ENCODE results near the gene CDON. TPM values are rescaled to one million over a fixed set of nuclear protein-coding genes. Genes with fewer than 3 reads are reported as not detected.

CDON gene
- total and polyA plus RNA-seq, 2 donors (not counting 3 experiments of a cell fraction or from before 2014, with no cell fraction given), result 1.6 to 3.8 TPM

- no peak overlapping the region for H3K9ac ChIP-seq (replicated peaks; ENCODE audit: extremely low read depth, insufficient read depth, low read length)
- no peaks in the 10 kb centered on the region for H3K79me2 ChIP-seq (ENCODE audit: control insufficient read depth, insufficient read depth, low read length)
- no peak overlapping the region for H2AFZ ChIP-seq (ENCODE audit: low read depth, low read length)
- ChIA-PET CTCF (interaction anchor here (1.0 to 2.7 kb wide), 2 partner anchors 8 to 135 kb away, joined by 3 to 9 read pairs; no protein-coding TSS in a partner anchor), POLR2A (no interaction called here)
- no peak for DNase-seq (ENCODE audit: low read depth, low spot score)
- dilution Hi-C loops (cut with MboI; ENCODE audit: extremely low pct_ligation_motif_present, low sequenced_read_pairs), result no loop called here
- no TSS peak for BruUV-seq (replicated peaks)
- H4K20me1 ChIP-seq (replicated peaks; ENCODE audit: control insufficient read depth, extremely low read depth, insufficient read depth, low read length), result no peaks in the 10 kb centered on the region
- intact Hi-C loops (cut with micrococcal nuclease), result no loop called here
- TF ChIP-seq POLR2A (IDR thresholded peaks at IDR 0.05; ENCODE audit: low read depth, low read length), result no peak
- TF ChIP-seq GATA2 (IDR thresholded peaks at IDR 0.05; ENCODE audit: insufficient read depth, insufficient read length, low read depth, low read length), result no peak
- TF ChIP-seq MAX (IDR thresholded peaks at IDR 0.05; ENCODE audit: insufficient read depth, insufficient read length), result no peak
- no peak for TF ChIP-seq MYC (IDR thresholded peaks at IDR 0.05; ENCODE audit: low read depth, low read length)
- TF ChIP-seq JUN (IDR thresholded peaks at IDR 0.05; ENCODE audit: borderline replicate concordance, insufficient read depth, insufficient read length, low read depth), result no peak
- TF ChIP-seq EZH2 (IDR thresholded peaks at IDR 0.05; ENCODE audit: borderline replicate concordance, low read depth, low read length, severe bottlenecking), result no peak
- TF ChIP-seq CTCF (IDR thresholded peaks at IDR 0.05; ENCODE audit: extremely low read depth in 1 of 2, insufficient read depth in 1 of 2, low read depth in 1 of 2, low read length in 2 of 2), result no peak
- TF ChIP-seq FOS (IDR thresholded peaks at IDR 0.05; ENCODE audit: borderline replicate concordance, insufficient read depth, low read length), result no peak
- no peak for TF ChIP-seq POLR2AphosphoS5 (IDR thresholded peaks at IDR 0.05; ENCODE audit: insufficient read depth, low read depth, low read length)
- H3K4me2 ChIP-seq (ENCODE audit: insufficient read depth, low read length), result no peak overlapping the region
- no peak overlapping the region for H3K27ac ChIP-seq (ENCODE audit: insufficient read depth, low read depth, low read length)
- H3K4me3 ChIP-seq (replicated peaks in 1 of 3; ENCODE audit: insufficient read depth in 1 of 3, low read depth in 1 of 3, low read length in 3 of 3), result no peak overlapping the region
- no peaks in the 10 kb centered on the region for H3K9me3 ChIP-seq (replicated peaks; ENCODE audit: control insufficient read depth, insufficient read depth, low read length)
- H3K9me1 ChIP-seq (replicated peaks; ENCODE audit: control insufficient read depth, extremely low read depth, insufficient read depth, low read length), result no peaks in the 10 kb centered on the region
- peaks cover 22 to 32% of the 10 kb centered on the region in 2 experiments for H3K27me3 ChIP-seq (ENCODE audit: control insufficient read depth in 2 of 2, insufficient read depth in 2 of 2, low read length in 2 of 2)
- peaks cover 7% of the 10 kb centered on the region for H3K4me1 ChIP-seq (ENCODE audit: control insufficient read depth, extremely low read depth, insufficient read depth, low read length)
- H3K36me3 ChIP-seq (ENCODE audit: control insufficient read depth in 2 of 2, extremely low read depth in 1 of 2, insufficient read depth in 2 of 2, low read length in 2 of 2), result no peaks in the 10 kb centered on the region
- FAIRE-seq, result no peak
These were observed 3.4 kb downstream of the CDON start for GRCh38 chr11:126059238-126059781.
